Urothelium cell line (cell line): ENCODE results near the gene RAPGEF5.
A peak's percentile ranks its signal among the peaks of the same experiment; 100 is the strongest.

Source experiments
- DNase-seq: peaks from one replicate; pipeline ENCODE4 v3.0.0; 2011; ENCODE audit warnings: low spot score, mixed read lengths
- FAIRE-seq: peaks from 2 replicates; lab custom pipeline; 2011; peaks lifted over from hg19 to GRCh38; lab: Jason Lieb, UNC

The RAPGEF5 gene

GRCh38 chr7:22173685-22174573 lies 183.0 kb downstream of the RAPGEF5 start:
- FAIRE-seq: no peak
- DNase-seq: peak; percentile 34

DNA sequence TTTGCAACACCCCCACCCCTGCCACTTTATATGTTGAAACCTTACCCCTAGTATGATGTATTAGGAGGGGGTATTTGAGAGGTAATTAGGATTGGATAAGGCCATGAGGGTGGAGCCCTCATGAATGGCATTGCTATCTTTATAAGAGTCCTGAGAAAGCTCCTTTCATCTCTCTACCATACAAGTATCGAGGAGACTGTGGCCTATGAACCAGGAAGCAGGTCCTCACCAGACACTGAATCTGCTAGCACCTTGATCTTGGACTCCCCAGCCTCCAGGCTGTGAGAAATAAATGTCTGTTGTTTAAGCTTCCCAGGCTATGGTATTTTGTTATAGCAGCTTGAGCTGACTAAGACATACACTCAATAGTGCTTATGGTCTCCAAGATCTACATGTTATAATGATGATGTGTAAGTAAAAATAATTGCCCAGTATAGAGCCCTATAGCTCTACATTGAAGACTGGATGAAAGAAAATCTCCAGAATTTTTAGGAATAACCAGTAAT lies 188.8 kb downstream of the RAPGEF5 start:
- no peak for FAIRE-seq

GRCh38 chr7:22167482-22167881 lies 189.5 kb downstream of the RAPGEF5 start:
- DNase-seq (no peak), FAIRE-seq (no peak)

More for the DNA sequence above, 188.8 kb downstream of the RAPGEF5 start:
- DNase-seq: no peak

DNA sequence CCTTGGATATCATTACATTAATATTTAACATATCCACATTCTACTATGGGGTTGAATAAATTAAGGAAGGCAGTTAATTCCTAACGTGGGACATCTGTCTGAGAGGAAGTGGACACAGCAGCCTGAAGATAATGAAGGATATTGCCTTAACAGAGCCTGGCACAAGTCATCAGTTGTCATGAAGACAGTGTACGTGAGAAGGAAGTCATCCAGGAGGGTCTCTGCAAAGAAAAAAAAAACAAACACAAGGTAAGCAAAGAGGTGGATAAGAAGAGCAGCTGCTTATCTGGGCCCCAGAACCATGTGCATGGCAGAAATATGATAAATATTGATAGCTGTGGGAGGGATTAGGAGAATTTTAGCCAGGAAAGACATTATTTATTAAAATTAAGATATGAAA lies 190.0 kb downstream of the RAPGEF5 start:
- DNase-seq (no peak), FAIRE-seq (no peak)

- FAIRE-seq: no peak
- no peak for DNase-seq
These were observed 197.6 kb downstream of the RAPGEF5 start for GRCh38 chr7:22159341-22159740.

DNA sequence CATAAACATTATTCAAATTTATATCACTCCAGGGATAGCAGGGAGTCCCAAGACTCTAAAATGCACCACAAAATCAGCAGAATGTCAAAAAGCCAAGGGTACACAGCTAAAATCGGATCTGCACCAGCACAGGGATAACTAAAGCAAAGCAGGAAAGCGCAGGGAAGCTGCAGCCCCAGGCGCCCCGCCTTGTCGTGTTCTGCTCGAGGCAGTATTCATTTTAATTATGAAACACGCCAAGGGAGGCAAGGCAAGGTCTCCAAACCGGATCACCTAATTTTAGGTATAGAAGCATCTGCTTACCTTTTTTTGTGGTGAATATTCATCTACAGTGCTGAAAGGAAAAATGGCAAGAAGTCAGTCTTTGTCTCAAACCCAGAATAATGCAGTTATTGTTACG lies 199.4 kb downstream of the RAPGEF5 start:
- DNase-seq (no peak), FAIRE-seq (no peak)

- FAIRE-seq: no peak
- DNase-seq: peak; percentile 60
These were observed 200.7 kb downstream of the RAPGEF5 start for GRCh38 chr7:22156205-22156604.

GRCh38 chr7:22154143-22154529 lies 202.8 kb downstream of the RAPGEF5 start:
- no peak for DNase-seq
- no peak for FAIRE-seq

GRCh38 chr7:22153432-22154142 lies 203.4 kb downstream of the RAPGEF5 start:
- no peak for DNase-seq
- FAIRE-seq: no peak

GRCh38 chr7:22152690-22153089 lies 204.3 kb downstream of the RAPGEF5 start:
- no peak for DNase-seq
- FAIRE-seq: no peak

DNA sequence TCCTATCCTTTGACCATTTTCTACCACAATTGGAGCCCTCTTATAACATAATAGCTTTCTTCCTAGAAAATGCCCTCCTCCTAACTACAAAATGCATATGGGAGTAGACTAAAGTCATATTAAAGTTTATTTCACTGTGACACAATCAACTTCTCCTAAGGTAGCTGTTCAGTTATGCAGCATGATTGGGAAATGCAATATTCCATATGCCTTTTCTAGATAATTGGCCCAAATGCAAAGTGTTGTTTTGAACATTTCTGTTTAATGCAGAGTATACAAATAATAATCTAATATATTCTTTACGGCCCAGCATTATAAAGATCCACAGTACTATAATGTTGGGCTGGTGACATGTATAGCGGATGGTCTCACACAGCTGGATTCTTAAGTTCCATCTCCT lies 205.1 kb downstream of the RAPGEF5 start:
- FAIRE-seq: no peak
- no peak for DNase-seq

DNA sequence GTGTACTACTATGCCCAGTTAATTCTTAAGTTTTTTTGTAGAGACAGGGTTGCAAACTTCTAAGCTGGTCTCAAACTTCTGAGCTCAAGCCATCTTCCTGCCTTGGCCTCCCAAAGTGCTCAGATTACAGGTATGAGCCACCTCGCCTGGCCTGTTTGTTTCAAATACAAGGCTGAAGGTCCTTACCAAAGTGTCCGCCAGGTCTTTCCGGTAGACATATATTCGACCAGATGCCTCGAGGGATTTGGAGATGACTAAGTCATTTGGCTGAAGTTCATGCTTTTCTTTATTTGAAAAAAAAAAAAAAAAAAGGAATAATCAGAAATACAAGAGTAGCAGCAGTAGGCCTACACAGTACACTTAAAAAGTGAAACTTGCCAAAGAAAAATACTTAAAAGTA lies 206.7 kb downstream of the RAPGEF5 start:
- DNase-seq (peak; percentile 43), FAIRE-seq (no peak)

- DNase-seq (no peak), FAIRE-seq (no peak)
These were observed 209.1 kb downstream of the RAPGEF5 start for GRCh38 chr7:22147868-22148267.

GRCh38 chr7:22146961-22147512 lies 209.9 kb downstream of the RAPGEF5 start:
- DNase-seq (no peak), FAIRE-seq (no peak)

DNA sequence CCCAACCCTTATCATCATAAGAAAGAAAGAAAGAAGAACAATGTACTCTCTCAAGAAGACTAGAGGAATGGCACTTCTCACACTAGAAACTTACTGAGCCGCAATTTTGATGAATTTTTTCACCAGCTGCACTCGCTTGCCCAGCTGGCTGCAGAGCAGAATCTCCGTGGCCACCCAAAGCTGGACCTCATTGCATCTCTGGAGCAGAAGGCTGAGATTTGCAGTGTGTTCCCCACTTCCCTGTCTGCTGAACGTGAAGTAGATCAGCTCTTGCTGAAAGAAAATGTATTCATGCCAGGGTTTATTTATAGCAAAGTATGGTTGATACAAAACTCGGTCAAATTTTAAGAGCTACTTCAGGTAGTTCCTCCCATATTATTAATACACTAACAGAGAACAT lies 212.0 kb downstream of the RAPGEF5 start:
- FAIRE-seq (no peak), DNase-seq (no peak)

DNA sequence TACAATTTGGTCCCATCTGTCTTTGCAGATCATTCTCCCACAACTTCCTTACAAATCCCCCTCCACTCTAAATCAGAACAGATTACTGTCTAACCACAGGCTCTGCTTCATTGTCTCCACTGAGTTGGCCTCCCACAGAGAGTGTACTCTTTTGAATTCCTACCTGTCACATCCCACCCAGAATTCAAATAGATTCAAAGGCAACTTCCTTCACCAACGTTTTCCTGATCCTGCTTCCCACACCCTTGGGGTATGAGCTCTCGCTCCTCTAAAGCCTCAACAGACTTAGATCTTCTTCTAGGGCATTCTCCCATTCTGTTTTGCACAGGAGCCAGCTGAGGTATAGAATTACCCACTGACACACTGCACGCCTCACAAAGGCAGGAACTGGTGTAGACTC lies 213.5 kb downstream of the RAPGEF5 start:
- no peak for FAIRE-seq
- no peak for DNase-seq

DNA sequence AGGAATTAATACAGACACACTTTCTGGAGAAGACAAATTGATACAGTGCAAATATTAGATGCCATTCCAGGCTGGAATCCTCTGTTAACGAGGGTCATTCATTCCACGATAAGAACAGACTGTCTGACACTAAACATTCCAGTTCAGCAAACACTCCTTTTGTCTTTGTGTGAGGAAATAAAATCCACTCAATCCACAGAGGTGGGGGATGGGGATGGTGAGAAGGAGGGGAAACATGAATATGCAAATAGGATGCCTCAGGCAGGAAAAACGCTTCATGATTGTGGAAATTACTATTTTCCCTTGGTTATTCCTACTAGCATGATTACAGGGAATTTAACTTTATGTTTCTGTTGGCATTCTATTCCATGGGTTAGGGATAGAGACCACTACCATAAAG lies 214.4 kb downstream of the RAPGEF5 start:
- FAIRE-seq: no peak
- no peak for DNase-seq

DNA sequence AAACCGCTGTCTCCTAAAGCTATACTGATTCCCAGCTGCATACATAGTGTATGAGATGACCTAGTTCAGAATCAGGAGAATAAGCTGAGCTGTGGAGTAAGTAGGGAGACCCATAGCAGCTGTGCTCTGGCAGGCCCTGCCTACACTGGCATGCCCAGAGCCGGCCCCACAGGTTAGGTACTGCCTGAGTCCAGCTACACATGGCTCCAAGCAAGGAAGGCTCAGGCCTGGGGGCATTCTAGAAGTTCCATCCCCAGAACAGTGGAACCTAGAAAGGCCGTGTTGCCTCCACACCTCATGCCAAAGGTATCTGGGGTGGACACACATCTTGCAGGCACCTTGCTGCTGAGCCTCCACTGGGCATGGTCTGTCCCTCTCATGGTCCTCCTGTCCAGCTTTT lies 215.6 kb downstream of the RAPGEF5 start:
- FAIRE-seq (no peak), DNase-seq (no peak)

- FAIRE-seq (no peak), DNase-seq (no peak)
These were observed 216.4 kb downstream of the RAPGEF5 start for GRCh38 chr7:22140578-22140977.

- DNase-seq: no peak
These were observed 218.1 kb downstream of the RAPGEF5 start for GRCh38 chr7:22138886-22139285.

DNA sequence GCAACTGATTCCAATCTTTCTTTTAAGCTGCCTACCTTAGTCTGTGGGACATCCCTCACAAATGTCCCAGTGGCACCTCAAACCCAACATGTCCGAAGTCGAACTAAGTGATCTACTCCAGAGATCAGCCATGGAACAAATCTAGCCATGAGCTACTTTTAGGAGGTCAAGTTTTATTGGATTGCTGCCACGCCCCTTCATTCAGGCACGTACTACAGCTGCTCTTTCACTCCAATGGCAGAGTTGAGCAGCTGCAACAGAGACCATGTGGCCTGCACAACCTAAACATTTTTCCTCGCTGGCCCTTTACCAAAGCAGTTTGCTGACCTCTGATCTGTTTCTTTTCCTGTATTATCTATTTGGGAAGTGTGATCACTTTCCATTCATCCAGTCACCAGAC lies 218.8 kb downstream of the RAPGEF5 start:
- no peak for DNase-seq
- no peak for FAIRE-seq

More at GRCh38 chr7:22138886-22139285, 218.1 kb downstream of the RAPGEF5 start:
- no peak for FAIRE-seq

DNA sequence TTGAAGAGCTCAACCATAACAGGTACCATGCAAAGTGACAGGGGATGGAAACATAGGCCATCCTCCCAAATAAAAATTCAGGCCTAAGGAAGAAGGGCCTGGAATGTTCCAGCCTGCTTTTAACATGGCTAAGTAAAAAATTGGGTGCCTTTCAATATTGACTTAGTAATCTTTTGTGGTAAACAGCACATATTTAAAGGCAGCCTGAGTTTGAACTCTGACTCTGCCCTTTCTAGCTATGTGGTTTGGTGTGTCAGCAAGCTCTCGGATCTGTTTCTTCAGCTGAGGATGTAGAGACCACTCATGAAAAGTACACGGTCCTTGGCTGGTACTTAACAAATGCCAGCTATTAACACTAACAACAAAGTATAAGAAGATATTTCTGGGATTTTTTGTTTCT lies 219.5 kb downstream of the RAPGEF5 start:
- peak; percentile 14 for DNase-seq
- no peak for FAIRE-seq
